Measurements from ENCODE around the gene C1QTNF12.

Gene C1QTNF12, protein sequence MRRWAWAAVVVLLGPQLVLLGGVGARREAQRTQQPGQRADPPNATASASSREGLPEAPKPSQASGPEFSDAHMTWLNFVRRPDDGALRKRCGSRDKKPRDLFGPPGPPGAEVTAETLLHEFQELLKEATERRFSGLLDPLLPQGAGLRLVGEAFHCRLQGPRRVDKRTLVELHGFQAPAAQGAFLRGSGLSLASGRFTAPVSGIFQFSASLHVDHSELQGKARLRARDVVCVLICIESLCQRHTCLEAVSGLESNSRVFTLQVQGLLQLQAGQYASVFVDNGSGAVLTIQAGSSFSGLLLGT

DNA sequence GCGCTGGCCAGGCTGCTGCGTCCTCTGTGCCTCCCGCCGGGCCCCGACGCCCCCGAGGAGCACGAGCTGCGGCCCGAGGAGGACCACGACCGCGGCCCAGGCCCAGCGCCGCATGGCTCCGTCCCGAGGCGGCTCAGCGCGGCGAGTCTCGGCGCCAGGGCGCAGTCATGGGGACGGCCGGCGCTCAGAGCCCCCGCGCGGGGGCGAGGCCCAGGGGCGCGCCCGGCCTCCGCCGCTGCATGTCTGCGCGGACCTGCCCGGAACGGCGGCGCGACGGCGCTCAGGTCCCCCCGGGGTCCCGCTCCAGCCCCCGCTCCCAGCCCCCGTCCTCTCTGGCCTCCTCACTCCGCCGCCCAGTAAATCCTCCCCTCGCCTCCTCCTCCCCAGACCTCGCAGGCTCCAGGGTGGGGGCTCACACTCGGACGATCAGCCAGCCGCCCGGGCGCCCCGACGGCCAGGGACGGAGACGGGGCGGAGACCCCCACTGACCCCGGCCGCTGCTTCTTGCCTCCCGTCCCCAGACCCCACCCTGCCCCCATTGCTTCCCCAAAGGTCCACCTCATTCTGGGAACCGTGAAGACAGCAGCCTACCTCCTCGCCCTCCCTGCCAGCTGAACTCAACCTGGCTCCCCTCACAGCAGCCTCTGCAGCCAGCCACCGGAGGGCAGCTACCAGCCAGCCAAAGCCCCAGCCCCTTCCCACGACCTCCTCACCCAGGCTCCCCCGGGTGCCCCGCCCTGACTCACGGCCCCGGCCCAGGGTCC, at the start of gene C1QTNF12:
Gene C1QTNF12 (minus strand): TSS at position 146 of the 764 bp plus-strand sequence. CDS start 32 bp downstream, at position 114.
- no peak for DNase-seq

GRCh38 chr1:1295154-1295923, 48.8 kb upstream of the C1QTNF12 start:
- no peak for DNase-seq

- no peak for DNase-seq
Measured at GRCh38 chr1:1294250-1294890, 47.8 kb upstream of the C1QTNF12 start.

- no peak for DNase-seq
Measured at GRCh38 chr1:1293263-1294249, 47.0 kb upstream of the C1QTNF12 start.

GRCh38 chr1:1292851-1293250, 46.3 kb upstream of the C1QTNF12 start:
- no peak for DNase-seq

DNA sequence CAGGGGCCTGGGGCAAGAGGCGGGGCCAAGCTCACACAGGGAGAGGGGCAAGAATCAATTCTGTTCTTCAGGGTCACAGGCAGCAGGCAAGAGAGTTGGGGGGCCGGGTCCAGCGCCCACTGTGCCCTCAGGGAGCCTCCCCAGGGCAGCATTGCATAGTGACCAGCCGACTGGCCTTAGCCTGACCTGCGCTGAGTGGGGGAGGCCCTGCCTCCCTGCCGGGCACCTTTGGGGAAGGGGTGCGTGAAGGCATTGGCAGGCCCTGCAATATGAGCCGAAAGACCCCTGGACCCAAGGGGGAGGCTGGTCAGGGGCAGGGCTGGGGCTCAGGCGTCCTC, 45.9 kb upstream of the C1QTNF12 start:
- DNase-seq = no peak

- peak; percentile 72 to 74 for DNase-seq
Measured at GRCh38 chr1:1291548-1292441, 45.3 kb upstream of the C1QTNF12 start.

GRCh38 chr1:1291023-1291528, 44.6 kb upstream of the C1QTNF12 start:
- DNase-seq = no peak

DNA sequence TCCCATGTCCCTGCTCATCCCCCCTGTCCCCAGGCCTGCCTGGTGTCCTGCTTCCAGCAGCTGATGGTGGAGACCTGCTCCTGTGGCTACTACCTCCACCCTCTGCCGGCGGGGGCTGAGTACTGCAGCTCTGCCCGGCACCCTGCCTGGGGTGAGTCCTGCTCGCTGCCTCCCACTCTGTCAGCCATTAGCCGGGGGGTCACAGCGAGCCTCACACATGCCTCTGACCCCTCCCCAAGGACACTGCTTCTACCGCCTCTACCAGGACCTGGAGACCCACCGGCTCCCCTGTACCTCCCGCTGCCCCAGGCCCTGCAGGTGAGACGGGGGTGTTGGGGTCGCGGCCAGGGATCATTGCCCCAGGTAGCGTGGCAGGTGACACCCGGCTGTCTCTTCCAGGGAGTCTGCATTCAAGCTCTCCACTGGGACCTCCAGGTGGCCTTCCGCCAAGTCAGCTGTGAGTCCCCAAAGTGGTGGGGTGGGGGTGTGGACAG, 43.8 kb upstream of the C1QTNF12 start:
- DNase-seq = peak; percentile 76 to 77

DNA sequence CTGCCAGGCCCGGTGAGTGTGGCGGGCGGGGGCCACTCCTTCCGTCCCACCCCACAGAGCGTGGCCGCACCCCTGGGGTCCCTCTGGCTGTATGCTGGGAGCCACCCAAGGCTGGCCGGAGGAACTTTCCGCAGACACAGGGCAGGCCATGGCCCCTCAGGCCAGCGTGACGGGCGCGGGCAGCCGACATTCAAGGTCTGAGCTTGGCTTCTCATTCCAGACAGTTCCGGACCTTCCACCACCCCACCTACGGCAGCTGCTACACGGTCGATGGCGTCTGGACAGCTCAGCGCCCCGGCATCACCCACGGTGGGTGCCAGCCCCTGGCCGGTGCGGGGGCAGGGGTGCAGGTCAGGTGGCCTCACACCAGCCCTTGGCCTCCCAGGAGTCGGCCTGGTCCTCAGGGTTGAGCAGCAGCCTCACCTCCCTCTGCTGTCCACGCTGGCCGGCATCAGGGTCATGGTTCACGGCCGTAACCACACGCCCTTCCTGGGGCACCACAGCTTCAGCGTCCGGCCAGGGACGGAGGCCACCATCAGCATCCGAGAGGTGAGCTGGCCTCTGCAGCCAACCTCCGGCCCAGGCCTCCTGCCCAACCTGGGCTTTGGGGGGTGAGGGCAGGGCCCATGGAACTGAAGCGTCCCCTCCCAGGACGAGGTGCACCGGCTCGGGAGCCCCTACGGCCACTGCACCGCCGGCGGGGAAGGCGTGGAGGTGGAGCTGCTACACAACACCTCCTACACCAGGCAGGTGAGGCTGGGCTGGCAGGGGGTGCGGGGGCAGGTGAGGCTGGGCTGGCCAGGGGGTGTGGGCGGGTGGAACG, 41.0 kb upstream of the C1QTNF12 start:
- DNase-seq = no peak

DNA sequence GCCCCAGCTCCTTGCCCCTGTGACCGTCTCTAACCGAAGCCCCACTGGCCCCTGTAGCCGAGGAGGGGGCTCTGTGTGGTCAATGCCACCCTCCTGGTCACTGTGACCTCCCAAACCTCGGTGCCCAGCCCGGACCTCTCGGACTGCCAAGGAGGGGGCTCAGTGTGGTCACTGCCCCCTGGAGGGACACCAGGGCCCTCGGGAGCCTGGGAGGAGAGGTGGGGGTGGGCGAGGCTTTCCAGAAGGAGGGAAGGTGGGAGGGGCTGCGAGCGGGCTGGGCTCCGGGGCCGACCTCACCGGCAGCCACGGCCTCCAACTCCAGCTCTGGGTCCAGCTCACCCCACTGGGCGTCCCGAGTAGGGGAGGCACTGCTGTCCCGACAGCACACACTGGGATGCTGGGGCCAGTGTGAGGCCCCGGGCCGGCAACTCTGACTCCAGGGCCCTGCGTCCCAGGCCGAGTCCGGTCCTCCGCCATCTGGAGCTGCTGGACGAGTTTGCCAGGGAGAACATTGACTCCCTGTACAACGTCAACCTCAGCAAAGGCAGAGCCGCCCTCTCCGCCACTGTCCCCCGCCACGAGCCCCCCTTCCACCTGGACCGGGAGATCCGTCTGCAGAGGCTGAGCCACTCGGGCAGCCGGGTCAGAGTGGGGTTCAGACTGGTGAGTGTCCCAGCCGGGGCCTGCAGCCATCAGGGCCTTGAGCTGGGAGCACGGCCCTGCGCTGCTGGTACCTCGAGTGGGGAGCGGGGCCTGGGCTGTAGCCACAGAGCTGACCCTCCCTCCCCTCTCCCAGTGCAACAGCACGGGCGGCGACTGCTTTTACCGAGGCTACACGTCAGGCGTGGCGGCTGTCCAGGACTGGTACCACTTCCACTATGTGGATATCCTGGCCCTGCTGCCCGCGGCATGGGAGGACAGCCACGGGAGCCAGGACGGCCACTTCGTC, 40.1 kb upstream of the C1QTNF12 start:
- DNase-seq = no peak

DNA sequence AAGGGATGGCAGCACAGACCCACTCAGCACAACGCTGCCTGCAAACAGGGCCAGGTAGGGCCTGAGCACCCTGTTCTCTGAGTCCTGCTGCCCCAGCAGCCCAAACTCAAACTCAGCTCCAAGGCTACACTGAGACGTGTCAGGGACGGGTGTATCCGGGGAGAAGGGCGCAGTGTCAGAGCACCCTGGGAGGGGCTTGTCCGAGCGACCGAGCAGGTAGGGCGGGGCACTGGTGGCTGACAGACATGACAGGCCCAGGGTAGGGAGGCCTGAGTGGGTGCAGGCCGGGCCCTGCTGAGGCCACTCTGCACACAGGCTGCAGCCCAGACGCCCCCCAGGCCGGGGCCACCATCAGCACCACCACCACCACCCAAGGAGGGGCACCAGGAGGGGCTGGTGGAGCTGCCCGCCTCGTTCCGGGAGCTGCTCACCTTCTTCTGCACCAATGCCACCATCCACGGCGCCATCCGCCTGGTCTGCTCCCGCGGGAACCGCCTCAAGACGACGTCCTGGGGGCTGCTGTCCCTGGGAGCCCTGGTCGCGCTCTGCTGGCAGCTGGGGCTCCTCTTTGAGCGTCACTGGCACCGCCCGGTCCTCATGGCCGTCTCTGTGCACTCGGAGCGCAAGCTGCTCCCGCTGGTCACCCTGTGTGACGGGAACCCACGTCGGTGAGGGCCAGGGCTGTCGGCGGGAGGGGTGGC, 39.2 kb upstream of the C1QTNF12 start:
- no peak for DNase-seq

DNA sequence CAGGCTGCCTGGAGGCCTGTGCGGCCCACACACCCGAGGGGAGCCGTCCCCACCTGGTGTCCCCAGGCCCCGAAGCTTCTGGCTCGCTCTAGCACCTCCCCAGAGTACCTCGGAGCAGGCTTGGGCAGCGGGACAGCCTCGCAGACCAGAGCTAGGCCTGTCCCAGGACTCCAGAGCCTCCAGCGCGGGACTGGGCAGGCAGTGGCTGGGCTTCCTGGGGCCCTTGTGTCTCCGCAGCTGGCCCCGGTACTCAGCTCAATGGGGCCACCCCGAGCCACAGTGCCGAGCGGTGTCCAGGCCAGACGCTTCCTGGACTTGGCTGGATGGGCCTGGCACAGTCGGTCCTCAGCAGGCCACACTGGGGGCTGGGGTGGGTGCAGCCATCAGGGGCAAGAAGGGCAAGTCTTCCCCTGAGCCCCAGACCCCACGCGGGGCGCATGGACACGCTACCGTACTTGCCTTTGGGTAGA, 38.6 kb upstream of the C1QTNF12 start:
- DNase-seq = no peak

DNA sequence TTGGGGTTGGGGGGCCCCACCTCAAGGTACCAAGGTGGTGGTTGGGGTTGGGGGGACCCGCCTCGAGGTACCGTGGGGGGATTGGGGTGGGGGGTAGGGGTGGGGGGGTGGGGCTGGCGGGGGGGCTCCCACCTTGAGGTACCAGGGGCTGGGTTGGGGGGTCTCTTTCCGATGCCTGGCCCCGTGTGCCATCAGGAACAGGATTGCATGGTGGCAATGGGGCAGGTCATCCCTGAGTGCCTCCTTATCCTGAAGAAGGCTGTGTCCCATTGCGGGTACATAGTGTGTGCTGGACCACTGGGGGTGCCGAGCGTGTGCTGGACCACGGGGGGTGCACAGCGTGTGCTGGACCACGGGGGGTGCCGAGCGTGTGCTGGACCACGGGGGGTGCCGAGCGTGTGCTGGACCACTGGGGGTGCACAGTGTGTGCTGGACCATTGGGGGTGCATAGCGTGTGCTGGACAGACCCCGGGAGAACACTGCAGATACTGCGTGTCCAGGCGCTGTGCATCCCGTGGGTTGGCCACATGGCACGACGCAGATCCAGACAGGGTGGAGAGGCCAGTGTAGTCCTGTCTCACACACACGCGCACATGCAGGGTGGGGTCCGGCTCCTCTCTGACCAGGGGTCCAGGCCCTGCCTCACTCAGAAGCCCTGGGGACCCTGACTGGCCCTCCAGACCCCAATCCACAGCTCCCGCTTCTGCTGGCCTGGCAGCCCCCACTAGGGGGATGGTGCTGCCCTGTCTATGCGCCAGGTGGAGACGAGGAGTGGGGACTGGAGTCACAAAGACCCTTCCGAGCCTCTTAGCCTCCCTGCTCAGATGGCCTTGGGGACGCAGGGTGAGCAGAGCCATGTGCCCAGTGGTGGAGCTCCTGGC, 37.9 kb upstream of the C1QTNF12 start:
- no peak for DNase-seq

DNA sequence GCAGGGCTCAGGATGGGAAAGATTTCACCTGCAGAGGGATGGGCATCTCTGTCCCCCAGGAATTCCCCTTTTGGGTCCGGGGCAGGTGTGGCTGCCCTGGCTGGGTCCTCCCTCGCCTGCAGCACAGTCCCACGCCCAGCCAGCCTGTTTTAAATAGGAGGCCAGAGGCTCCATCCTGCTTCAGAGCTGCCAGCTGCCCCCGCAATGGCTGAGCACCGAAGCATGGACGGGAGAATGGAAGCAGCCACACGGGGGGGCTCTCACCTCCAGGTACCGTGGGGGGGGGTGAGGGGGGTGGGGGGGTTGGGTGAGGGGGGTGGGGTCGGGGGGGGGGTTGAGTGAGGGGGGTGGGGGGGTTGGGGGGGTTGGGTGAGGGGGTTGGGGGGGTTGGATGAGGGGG, 37.3 kb upstream of the C1QTNF12 start:
- no peak for DNase-seq

DNA sequence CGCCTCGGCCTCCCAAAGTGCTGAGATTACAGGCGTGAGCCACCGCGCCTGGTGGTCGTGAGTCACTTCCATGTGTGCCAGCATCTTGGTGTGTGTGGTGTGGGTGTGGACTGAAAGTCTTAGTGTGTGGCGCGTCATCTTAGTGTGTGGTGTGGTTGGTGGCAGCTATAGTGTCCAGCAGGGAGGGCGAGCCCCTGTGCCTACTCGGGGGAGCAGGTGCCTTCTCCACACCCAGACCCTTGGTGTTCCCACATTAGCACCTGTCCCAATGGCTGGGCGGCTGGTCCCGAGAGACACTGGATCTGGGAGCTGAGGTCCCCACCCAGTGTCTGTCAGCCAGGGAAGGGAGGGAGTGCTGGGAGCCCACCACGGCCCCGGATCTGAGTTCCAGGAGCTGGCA, 36.5 kb upstream of the C1QTNF12 start:
- no peak for DNase-seq

Data from stimulated activated CD4-positive, alpha-beta T cell treated with anti-CD3 and anti-CD28 coated beads, Interleukin-2, amount 100 ng/mL, for 24 hours (primary cell).